ENCODE measurements around the gene GARNL3. TPM values are rescaled to one million over a fixed set of nuclear protein-coding genes. Genes with fewer than 3 reads are reported as not detected.

Gene GARNL3
- total RNA-seq, 2 experiments from 2014 or later: 3.8 to 4.2 TPM

DNA sequence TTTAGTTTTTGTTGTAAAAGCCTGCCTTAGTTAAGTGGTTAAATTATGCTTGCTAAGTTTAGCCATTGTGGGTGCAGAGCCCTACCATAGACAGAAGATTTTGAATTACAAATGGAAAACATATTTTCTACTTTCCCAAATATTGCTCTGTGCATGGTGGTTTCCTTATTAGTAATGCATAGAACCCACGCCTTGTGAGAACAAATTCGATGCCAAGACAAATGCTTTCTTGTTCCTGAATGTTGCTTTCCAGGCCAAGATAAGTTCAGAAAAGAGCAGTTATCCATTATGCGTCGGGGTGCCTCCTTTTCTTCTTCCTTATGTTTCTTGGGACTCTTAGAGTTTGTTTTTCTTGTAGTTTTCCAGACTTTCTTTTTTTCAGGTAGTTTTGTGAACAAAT is 31.0 kb upstream of the GARNL3 start:
- intact Hi-C loops (cut with micrococcal nuclease): no loop called here
- H3K27me3 Mint-ChIP-seq: peaks cover 19% of the 10 kb centered on the region
- ATAC-seq (no peak), DNase-seq (no peak)
- no peak overlapping the region for H3K4me3 Mint-ChIP-seq
- no peaks in the 10 kb centered on the region for H3K36me3 Mint-ChIP-seq (ENCODE audit: low read depth)
- H3K9me3 Mint-ChIP-seq: no peaks in the 10 kb centered on the region
- TF ChIP-seq, protein P1, sequence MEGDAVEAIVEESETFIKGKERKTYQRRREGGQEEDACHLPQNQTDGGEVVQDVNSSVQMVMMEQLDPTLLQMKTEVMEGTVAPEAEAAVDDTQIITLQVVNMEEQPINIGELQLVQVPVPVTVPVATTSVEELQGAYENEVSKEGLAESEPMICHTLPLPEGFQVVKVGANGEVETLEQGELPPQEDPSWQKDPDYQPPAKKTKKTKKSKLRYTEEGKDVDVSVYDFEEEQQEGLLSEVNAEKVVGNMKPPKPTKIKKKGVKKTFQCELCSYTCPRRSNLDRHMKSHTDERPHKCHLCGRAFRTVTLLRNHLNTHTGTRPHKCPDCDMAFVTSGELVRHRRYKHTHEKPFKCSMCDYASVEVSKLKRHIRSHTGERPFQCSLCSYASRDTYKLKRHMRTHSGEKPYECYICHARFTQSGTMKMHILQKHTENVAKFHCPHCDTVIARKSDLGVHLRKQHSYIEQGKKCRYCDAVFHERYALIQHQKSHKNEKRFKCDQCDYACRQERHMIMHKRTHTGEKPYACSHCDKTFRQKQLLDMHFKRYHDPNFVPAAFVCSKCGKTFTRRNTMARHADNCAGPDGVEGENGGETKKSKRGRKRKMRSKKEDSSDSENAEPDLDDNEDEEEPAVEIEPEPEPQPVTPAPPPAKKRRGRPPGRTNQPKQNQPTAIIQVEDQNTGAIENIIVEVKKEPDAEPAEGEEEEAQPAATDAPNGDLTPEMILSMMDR (IDR thresholded peaks at IDR 0.05): no peak
- ChIA-PET CTCF (interaction anchor here (1.5 kb wide), 1 partner anchor 24 kb away, joined by 3 read pairs; no protein-coding TSS in a partner anchor), POLR2A (no interaction called here)
- H3K4me1 Mint-ChIP-seq (ENCODE audit: low read depth): no peaks in the 10 kb centered on the region
- H3K27ac Mint-ChIP-seq: no peak overlapping the region

DNA sequence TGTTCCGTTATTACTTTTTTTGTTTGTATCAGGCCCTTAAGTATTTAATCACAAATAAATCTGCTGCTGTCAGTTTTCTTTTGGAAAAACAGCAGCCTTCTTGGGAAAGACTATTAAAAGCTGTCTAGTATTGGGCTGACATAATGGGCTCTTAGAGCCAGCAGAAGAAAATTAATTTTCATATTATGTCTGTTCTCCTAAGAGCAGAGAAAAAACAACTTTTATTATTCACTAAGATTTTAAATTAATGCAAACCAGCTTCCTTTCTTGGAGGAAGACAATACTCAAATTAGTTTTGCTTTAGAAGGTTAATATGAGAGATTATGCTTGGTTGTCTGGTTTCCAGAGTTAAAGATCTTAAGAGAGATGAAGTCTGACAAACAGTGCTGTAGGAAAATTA is 30.6 kb upstream of the GARNL3 start:
- CTCF ChIA-PET: interaction anchor here (1.5 kb wide), 1 partner anchor 24 kb away, joined by 3 read pairs; no protein-coding TSS in a partner anchor

DNA sequence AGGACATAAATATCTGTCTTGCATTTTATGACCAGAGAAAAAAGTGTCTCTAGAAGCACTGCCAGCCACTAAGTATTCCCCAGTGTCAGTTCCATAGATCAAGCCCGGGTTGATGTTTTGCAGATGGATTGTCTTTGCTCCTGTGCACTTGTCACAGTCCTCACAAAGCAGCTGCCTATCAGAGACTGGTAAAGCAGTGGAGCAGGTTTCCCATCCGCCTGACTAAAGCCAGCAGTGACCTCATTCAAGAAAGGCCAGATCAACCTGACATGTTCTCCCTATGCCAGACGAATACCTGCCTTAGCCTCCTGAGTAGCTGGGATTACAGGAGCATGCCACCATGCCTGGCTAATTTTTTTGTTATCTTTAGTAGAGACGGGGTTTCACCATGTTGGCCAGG is 26.8 kb upstream of the GARNL3 start:
- ATAC-seq (no peak), DNase-seq (no peak)
- TF ChIP-seq, protein P1 (IDR thresholded peaks at IDR 0.05): no peak

More for the DNA sequence above, 30.6 kb upstream of the GARNL3 start:
- peaks cover 19% of the 10 kb centered on the region for H3K27me3 Mint-ChIP-seq
- no peaks in the 10 kb centered on the region for H3K9me3 Mint-ChIP-seq
- no peak for ATAC-seq
- H3K4me1 Mint-ChIP-seq (ENCODE audit: low read depth): no peaks in the 10 kb centered on the region
- intact Hi-C loops (cut with micrococcal nuclease): no loop called here
- POLR2A ChIA-PET: no interaction called here
- H3K36me3 Mint-ChIP-seq (ENCODE audit: low read depth): no peaks in the 10 kb centered on the region
- TF ChIP-seq, protein P1 (IDR thresholded peaks at IDR 0.05): no peak
- H3K4me3 Mint-ChIP-seq: no peak overlapping the region
- DNase-seq: no peak
- H3K27ac Mint-ChIP-seq: no peak overlapping the region

DNA sequence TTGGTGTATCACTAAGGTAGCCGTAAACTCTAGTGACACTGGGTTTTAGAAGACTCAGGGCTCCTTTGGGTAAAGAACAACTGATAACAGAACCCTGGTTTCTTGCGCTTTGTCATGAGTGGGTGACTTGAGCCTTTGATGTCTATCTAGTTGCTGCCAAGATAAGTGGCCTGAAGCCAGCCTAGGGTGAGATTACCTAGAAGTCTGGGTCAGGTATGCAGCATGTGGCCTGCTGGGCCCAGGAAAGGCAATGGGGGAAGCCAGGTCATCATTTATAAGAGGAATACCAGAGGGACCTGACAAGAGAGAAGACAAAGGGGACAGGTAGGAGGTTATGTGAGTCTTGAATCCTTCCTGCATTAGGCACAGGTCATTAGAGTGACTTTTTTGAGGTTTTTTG is 23.2 kb upstream of the GARNL3 start:
- ChIA-PET POLR2A (no interaction called here), CTCF (no interaction called here)
- TF ChIP-seq, protein P1 (IDR thresholded peaks at IDR 0.05): no peak
- H3K27ac Mint-ChIP-seq: no peak overlapping the region
- intact Hi-C loops (cut with micrococcal nuclease): no loop called here
- peaks cover 4% of the 10 kb centered on the region for H3K4me1 Mint-ChIP-seq (ENCODE audit: low read depth)
- ATAC-seq: no peak
- peaks cover 6% of the 10 kb centered on the region for H3K27me3 Mint-ChIP-seq
- H3K4me3 Mint-ChIP-seq: no peak overlapping the region
- DNase-seq: no peak
- no peaks in the 10 kb centered on the region for H3K36me3 Mint-ChIP-seq (ENCODE audit: low read depth)
- no peaks in the 10 kb centered on the region for H3K9me3 Mint-ChIP-seq

More for the DNA sequence above, 26.8 kb upstream of the GARNL3 start:
- ChIA-PET POLR2A (interaction anchor here (1.2 kb wide), 1 partner anchor 11 kb away, joined by 4 read pairs; no protein-coding TSS in a partner anchor), CTCF (no interaction called here)
- intact Hi-C loops (cut with micrococcal nuclease): no loop called here
- H3K27me3 Mint-ChIP-seq: peaks cover 10% of the 10 kb centered on the region
- no peak overlapping the region for H3K4me3 Mint-ChIP-seq
- H3K9me3 Mint-ChIP-seq: no peaks in the 10 kb centered on the region
- no peaks in the 10 kb centered on the region for H3K36me3 Mint-ChIP-seq (ENCODE audit: low read depth)
- H3K4me1 Mint-ChIP-seq (ENCODE audit: low read depth): no peaks in the 10 kb centered on the region
- H3K27ac Mint-ChIP-seq: no peak overlapping the region

DNA sequence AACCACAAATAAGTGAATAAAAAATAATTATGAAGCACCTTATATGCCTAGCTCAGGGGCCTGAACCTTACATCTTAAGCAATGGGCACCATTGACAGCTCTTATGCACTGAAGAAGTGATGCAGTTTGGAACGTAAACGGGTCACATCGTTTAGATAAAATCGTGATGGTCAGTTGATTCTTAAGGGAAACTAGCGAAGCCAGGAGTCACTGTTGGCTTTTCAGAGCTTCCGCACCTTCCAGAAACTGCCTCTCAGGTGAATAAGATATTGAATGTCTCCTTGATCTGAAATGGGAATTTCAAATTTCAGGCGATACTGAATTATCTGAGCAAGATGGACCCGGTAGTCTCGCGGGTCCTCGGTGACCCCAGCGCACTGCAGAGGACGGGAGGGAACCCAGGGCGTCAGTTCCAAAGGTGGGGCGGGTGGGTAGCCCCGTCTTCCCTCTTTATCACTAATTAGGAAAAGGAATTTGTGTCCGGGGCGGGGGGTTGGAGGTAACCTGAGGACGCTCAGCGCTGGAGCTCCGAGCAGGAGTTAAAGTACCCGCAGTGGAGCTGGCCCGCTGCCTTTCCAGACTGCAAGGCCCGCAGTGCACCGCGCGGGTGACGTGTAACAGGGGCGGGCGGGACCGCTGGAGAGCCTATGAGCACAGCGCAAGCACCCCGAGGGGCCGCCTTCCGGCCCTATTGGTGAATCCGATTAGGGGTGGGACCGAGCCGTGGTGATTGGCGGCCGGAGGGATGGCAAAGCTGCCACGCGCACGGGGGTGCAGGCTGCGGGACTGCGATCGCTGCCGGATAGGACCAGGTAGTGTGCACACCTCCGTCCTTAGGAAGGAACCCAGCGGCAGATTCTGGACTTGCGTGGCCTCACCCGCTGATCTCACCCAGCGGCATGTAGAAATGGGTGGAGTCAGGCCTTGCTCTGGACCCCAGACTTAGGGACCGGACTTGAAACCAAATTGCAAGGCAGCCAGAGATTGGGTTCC is 19.7 kb upstream of the GARNL3 start:
- ChIA-PET POLR2A (interaction anchor here (0.8 to 1.5 kb wide), 5 partner anchors 9 to 206 kb away, joined by 3 to 6 read pairs (median 4); partner anchors contain the start of genes LRSAM1 and RPL12), CTCF (interaction anchor here (1.0 to 1.3 kb wide), 6 partner anchors 18 to 303 kb away, joined by 3 to 5 read pairs (median 3); no protein-coding TSS in a partner anchor)
- intact Hi-C loops (cut with micrococcal nuclease): no loop called here
- H3K36me3 Mint-ChIP-seq (ENCODE audit: low read depth): no peaks in the 10 kb centered on the region
- DNase-seq: peak; percentile 98
- TF ChIP-seq, protein P1 (IDR thresholded peaks at IDR 0.05): no peak
- peak overlapping the region; percentile 52 for H3K27ac Mint-ChIP-seq
- peak overlapping the region; percentile 84 for H3K4me3 Mint-ChIP-seq
- peaks cover 4% of the 10 kb centered on the region for H3K4me1 Mint-ChIP-seq (ENCODE audit: low read depth)
- ATAC-seq: peak; percentile 100
- H3K27me3 Mint-ChIP-seq: peaks cover 6% of the 10 kb centered on the region
- no peaks in the 10 kb centered on the region for H3K9me3 Mint-ChIP-seq
